ENCODE data around the gene UBE4B.

The UBE4B gene

DNA sequence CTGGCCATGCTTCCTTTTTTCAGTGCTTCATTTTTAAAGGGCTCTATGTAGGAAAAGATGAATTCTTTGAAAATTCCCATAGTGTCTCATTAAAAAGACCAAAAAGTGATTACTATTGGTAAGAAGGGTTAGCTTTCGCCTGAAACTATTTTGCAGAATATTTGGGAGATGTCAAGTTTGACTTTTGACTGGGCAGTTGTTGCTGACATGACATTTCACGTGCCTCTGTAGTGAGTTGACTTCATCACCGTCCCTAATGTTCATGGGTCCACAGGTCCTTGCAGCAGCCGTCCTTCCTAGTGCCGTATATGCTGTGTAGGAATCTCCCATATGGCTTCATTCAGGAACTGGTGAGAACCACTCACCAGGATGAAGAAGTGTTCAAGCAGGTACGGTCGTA is 88.9 kb downstream of the UBE4B start:
- no peak for DNase-seq

DNA sequence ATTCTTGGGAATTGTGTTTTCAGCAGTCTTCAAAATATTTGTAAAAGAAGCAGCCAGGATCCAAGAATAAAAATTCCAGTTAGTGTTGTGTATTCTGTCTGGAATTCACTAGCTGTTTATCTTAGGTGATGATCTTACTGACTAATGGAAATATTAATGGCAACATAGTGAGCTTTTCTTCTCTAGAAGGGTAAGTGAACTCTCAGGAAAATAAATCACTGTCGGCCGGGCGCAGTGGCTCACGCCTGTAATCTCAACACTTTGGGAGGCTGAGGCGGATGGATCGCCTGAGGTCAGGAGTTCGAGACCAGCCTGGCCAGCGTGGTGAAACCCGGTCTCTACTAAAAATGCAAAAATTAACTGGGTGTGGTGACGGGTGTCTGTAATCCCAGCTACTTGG is 90.2 kb downstream of the UBE4B start:
- DNase-seq = no peak

DNA sequence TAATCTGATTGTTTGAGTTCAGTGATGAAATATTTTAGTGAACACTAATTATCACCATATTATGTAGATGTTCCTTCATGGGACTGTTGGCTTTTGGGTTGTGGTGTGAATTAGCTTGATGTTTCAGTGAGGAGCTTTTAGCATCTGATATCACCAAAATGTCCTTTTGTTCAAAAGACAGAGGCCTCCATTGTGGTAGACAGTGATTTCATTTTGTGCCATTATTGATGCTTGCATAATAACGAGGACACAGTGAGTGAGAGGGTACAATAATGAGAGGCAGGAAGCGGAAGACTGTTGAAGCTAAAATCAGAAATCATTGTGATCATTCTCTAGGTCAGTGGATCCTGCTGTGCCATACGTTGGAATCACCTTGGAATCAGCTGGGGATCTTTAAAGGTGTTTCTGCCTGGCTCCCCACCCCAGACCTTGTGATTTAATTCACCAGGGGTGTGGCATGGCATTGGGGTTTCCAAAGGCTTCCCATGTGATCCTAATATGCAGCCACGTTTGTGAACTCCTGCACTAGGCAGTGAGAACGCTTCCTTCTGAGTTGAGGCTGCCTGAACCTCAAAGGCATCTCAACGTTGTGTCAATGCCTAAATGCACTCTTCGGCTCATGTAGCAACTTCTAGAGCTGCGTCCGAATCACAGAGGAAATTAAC is 95.5 kb downstream of the UBE4B start:
- DNase-seq = no peak

DNA sequence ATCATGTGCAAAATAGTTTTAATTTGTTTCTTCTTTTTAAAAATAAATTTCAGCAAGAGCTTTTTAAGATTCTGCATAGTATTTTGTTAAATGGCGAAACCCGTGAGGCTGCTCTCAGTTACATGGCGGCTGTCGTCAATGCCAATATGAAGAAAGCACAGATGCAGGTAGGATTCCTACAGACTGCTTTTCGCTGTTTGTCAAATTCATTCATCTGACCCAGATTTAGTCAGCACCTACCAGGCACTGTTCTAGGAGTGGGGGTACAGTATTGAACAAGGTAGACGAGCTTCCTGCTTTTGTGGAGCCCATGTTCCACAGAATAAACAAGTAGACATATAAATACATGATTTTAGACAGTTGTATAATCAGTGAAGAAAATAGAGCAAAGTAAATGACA is 99.6 kb downstream of the UBE4B start:
- DNase-seq = no peak

DNA sequence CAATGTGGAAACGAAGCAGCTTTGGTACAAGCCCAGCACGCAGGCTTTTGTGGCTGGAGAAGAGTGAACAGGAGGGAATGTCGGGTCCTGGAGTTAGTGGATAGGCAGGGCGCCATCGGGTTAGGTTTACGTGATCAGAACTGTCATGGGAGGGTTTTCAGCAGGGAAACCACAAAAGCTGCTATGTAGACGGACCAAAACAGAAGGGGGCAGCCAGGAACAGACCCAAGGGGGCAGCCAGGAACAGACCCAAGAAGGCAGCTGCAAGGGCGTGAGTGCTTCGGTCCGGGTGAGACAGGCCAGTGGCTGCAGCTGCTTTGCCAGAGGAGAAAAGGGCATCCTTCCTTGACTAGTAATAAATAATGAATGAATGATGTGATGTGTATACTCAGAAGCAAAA is 100.1 kb downstream of the UBE4B start:
- no peak for DNase-seq

DNA sequence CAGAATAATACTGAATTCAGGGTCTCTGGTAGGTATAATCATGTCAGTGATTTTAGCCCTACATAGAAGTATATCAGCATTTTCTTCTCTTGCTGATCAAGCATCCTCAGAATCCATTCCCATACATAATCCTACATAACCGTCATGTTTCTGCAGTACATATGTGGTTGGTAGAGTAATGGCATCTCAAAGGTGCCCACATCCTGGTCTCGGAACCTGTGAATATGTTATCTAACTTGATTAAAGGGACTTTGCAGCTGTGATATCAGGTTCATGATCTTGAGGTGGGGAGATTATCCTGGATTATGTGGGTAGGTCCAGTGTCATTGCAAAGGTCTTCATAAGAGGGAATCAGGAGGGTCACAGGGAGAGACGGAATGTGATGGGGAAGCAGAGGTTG is 108.2 kb downstream of the UBE4B start:
- DNase-seq = no peak

DNA sequence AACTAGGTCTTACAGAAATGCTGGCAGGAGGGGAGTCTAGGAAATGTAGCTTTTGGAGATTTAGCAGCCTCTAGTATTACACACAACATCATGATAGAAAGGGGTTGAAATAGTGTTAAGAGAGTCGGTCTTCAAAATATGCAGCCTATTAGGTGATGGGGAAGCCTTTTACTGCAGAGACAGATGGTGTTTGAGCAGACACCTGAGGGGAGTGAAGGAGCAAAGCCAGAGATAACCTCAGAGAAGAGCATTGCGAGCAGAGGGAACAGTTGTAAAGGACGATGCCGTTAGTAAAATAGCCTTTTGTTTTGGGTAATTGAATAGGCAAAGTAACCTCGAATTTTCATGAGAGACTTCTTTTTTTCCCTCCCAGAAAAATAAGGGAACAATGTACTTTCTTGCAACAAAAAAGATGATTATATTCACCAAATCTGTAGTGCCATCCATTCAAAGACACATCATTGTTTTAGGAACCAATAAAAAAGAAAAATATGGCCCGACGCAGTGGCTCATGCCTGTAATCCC is 111.3 kb downstream of the UBE4B start:
- DNase-seq = no peak

DNA sequence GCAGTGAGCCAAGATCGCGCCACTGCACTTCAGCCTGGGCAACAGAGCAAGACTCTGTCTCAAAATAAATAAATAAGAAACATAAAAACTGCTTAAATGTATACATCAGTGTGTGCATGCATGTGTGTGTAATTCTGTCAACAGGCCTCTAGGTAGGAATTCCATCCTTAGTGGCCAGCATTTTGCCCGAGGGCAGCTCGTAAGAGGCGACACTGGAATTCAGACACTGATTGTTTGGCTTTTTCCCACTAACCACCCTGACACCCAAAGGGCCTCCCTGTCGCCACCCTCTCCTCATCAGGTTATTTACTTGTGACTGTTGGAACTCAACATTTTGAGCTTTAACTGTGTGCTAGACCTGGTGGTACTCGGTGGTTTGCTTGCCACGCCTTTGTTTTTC is 113.6 kb downstream of the UBE4B start:
- no peak for DNase-seq

DNA sequence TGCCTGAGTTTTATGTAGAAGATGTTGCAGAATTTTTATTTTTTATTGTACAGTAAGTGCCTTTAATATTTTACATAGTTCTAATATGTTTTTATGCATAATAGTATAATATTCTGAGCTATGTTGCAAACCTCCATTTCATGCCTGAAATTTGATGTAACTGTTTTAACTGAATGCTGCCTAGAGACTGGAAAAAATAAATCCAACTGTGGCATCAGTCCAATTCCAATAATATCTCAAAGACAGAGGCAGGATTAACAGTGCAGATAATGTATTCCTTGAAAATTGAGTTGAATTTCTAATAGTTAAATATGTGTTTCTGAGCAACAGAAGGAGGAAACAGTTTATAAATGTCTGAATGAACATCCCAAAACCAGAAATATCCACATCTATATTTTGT is 116.5 kb downstream of the UBE4B start:
- DNase-seq = no peak

DNA sequence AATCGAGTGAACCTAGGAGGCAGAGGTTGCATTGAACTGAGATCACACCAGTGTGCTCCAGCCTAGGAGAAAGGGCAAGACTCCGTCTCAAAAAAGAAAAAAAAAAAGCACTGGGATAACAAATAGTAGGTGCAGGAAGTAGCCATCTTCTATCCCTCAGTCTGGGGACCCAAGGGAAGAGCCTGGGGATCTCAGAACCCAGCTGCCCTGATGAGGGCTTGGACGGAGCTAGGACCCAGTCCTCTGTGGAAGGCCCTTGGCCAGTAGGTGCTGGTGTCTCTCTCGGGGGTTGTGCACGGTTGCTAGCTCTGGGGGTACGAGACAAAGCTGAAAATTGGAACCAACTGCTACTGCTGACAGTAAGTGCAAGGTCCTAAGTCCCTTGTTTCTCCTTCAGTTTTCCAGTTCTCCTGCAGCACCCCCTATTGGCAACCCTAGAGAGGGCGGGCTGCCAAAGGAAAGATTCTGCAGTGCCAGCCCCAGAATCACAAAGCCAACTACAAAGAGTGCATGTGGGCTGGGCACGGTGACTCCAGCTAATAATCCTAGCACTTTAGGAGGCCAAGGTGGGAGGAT is 120.0 kb downstream of the UBE4B start:
- peak; percentile 56 for DNase-seq

DNA sequence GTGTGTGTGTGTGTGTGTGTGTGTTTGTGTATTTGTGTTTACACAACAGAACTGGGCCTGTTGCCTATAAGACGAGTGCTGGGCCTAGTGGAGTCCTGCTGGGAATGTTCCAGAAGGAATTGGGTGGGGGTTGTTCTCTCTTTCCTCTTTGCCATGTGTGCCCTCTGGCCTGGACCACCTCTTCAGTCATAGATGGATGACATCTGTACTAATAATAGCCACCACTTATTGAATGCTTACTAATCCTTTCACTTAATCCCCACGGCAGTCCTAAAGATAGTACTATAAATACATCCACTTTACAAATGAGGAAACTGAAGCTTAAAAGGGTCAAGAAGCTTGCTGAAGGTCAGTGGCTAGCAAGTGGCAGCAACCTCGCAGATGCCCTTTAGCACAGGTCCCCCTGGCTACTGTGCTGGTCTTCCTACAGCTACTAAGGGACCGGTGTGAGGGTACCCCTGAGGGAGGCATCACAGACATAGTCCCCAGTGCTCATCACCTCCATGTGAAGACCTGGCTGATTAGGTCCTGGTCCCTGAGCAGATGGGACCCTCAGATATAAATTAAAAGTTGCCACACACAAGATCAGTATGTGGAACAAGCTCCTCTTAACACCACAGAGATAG is 122.4 kb downstream of the UBE4B start:
- DNase-seq = no peak

DNA sequence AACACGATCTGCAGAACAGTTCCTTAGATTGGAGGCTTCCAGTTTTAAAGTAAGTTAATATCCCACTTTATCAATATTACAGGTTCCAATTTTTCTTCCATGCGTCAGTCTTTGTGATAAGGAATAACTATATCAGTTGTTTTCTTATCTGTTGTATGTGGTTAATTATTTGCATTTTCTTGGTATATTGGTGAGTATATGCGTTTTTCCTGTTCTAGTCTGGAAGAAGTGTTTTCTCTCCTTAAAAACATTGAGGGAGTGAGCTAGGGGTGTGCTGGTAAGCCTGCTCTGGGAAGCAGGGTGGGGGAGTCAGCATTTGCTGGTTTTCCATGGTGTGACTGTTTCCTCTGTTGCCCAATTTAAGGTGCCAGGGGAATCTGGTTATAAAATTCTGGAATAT is 127.4 kb downstream of the UBE4B start:
- DNase-seq = no peak

DNA sequence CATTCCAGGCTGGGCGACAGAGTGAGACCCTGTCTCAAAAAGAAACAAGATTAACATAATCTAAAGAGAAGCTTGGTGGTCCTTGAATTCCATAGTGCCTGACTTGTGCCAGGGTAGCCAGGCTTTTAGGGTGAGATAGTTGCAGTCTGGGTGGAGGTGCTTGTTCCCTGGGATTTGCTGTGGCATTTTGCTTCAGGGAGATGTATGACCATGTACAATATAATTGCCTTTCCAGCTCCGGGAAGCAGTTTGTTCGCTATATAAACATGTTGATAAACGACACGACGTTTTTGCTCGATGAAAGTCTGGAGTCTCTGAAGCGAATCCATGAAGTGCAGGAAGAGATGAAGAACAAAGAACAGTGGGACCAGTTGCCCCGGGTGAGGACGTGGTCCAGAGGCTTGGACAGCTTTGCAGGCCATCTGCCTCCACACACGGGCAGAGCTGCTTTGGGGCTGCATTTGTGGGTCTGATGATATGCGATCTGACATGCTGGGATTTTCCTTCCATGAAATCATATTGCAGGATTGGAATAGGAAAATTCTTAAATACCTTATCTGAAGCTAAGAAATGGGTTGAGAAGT is 128.2 kb downstream of the UBE4B start:
- no peak for DNase-seq

DNA sequence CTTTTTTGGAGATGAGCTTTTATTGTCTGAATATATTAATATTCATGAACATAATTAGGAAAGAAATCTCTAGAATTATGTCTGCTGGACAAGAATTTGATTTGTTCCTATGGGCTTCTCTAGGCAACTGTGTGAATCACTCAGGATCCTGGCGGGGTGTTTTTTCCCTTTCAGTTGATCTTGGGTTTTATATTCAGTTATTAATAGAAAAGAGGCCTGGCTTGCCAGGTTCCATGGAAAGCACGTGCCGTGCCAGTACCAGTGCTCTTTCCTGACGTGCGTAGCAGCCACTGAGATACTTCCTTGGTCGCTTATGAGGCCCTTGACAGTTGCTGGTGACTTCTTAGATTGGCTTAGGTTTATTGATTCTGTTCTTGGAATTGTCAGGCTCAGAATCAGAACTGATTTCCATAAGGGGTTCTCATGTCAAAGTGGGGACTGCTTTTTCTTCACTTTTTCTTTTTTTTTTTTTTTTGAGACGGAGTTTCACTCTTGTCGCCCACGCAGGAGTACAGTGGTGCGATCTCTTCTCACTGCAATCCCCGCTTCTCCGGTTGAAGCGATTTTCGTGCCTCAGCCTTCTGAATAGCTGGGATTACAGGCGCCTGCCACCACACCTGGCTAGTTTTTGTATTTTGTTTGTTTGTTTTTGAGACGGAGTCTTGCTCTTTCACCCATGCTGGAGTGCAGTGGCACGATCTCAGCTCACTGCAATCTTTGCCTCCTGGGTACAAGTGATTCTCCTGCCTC is 129.0 kb downstream of the UBE4B start:
- no peak for DNase-seq

DNA sequence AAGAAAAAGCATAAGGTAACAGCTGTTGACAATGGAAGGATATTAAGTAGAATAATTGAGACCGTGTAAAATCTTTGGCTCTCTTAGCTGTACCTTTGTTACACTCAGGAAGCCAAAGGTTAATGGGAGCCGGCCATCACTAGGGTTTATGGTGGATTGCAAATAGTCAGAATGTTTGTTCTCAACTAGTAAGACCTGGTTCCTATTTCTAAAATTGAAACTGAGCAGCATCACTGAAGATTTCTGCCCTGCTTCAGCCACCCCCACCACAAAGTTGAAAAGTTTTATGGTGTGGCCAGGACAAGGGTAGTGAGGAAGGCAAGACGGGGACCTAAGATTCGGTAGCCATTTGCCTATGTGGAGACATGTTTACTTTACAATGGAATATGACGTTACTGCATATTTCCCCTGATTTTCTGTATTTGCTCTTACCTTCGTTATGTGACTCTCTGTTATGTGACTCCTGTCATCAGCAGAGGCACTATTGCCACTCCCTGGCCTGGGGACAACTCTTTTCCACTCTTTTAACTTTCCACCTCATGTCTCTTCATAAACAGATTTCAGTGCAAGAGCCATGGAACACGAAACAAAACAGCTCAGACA is 136.3 kb downstream of the UBE4B start:
- DNase-seq = no peak

DNA sequence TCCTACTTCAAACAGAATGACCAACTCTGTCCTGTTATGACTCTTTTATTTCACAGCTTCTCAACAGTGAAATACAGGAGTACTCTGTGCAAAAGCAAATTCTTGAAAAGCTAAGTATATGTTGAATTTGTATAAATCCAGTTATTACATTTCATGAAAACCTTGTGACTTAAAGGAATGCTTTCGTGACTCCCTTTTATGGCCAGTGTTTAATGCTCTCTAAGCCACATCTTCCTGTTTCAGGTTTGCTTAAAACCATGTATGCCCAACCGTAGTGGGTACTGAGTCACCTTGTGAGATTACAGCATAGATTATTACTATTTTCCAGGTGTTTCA is 137.4 kb downstream of the UBE4B start:
- DNase-seq = no peak

DNA sequence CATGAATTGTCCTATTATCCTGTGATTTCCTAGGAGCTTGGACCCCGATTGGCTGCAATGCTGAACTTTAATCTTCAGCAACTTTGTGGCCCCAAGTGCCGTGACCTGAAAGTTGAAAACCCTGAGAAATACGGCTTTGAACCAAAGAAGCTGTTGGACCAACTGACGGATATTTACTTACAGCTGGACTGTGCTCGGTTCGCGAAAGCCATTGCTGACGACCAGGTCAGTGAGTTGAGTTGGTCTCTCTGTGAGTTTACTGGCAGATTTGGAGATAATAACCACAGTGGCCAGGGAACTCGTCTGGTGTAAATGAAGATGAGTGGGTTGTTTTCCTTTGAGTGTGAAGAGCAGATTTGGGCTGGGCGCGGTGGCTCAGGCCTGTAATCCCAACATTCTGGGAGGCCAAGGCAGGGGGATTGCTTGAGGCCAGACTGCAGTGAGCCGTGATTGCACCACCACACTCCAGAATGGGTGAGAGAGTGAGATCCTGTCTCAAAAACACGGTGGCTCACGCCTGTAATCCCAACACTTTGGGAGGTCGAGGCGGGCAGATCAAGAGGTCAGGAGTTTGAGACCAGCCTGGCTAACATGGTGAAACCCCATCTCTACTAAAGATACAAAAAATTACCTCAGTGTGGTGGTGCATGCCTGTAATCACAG is 138.5 kb downstream of the UBE4B start:
- no peak for DNase-seq

DNA sequence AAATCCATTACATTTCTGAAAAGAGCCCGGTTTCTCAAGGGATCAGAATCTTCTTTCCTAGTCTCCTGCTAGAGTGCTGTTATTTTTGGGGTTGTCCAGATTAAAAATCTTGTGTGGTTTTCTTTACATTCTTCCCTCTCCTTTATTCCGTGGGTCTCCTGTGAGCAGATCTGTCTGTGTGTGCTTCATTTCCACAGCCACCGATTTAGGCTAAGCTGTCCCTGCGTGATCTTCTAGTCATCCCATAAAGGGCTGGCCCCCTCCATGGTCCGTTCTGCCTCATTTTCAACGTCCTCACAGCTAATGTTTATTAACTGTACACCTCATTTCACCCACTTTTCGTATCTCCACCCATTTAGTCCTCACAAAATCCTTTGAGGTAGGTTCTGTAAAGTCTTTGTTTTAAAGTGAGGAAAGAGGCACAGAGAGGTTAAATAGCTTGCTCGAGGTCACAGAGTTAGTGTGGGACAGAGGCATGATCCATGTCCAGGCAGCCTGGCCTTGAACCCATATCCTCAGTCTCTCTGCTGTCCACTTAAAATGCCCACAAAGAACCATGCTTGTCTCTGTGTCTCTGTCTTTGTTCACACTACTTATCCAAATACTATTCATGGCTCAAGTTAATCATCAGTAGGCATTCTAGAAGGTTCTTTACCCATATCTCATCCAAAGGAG is 139.4 kb downstream of the UBE4B start:
- no peak for DNase-seq

DNA sequence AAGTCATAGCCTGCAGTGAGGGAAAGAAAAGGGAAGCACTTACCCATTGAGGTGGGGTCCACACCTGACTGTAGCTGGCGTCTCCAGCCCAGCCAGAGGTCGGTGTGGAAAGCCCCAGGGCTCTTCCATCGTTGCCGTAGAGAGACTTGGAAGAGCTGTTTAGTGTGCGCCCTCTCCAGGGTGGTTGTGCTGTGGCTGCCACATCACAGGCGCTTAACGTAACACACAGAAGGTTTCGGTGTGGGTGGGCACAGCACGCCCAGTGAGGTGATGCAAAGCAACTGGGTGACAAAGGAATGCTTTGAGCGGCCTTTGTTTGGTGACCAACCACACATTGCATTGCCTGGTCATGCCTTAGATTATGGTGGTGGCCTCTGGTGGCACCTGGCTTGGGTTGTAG is 140.8 kb downstream of the UBE4B start:
- no peak for DNase-seq

DNA sequence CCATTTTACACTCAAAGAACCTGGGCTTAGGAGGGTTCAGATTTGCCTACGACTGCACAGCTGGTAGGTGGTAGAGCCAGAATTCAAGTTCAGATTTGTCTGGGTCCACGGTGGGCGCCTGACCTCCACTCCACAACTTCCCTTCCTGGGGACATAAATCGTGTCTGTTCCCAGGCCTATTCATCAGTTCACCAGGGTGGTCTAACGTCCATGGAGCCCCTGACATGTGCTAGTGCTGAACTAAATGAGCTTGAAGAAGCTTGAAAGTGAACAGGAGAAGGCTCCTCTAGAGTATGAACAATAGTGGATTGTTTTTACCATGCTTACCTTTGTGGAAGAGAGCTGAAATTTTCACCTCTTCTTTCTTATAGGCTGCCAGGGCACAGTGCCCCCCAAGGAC is 145.1 kb downstream of the UBE4B start:
- DNase-seq = no peak

DNA sequence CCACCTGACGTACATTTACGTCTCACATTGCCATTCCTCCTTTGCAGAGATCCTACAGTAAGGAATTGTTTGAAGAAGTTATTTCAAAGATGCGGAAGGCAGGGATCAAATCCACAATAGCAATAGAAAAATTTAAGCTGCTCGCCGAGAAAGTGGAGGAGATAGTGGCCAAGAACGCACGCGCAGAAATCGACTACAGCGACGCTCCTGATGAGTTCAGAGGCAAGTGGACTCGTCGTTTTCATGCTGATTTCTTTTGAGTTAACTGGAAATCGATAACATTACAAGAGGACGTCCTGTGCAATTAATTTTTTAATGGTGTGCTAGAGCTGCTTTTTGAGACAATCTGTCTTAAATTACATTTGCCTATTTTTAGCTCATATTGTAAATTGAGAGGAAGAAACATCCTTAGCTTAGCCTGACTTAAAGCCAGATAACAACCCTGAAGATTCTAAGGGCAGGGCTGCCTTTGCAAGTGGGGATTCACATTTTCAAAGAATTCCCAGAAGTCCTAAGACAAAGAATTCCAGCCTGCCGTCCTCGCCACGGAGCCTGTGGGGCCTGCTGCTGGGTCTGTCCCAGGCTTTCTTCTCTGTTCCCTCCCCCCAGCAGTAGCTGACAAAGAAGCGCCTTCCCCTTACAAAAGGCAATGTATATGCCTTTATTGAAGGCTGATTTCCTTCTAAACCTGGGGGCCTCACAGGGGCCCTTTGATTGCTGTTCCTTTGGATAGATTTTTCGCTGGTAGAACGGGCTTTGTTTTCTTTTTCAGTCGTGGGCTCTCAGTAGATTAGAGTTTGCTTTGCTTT is 146.0 kb downstream of the UBE4B start:
- no peak for DNase-seq

All from hematopoietic multipotent progenitor cell treated with erythropoietin and hydrocortisone succinate and interleukin-3 and kit ligand, for 8 days (in vitro differentiated cells).